NCI-H1092 (cell line): Measurements from ENCODE around the gene PIK3R5.

Experiments
- DNase-seq: peaks from one replicate; lab custom pipeline; 2025; lab: John Stamatoyannopoulos, UW

Gene PIK3R5

GRCh38 chr17:8875436-8875835 is 90.1 kb downstream of the PIK3R5 start:
- no peak for DNase-seq

GRCh38 chr17:8873801-8874715 is 91.4 kb downstream of the PIK3R5 start:
- DNase-seq, result no peak

GRCh38 chr17:8872705-8873435 is 92.6 kb downstream of the PIK3R5 start:
- no peak for DNase-seq

- DNase-seq, result no peak
Observed at GRCh38 chr17:8872036-8872704, 93.3 kb downstream of the PIK3R5 start.

GRCh38 chr17:8871081-8871581 is 94.4 kb downstream of the PIK3R5 start:
- DNase-seq, result no peak

GRCh38 chr17:8870406-8871040 is 95.0 kb downstream of the PIK3R5 start:
- no peak for DNase-seq

GRCh38 chr17:8869114-8869815 is 96.2 kb downstream of the PIK3R5 start:
- no peak for DNase-seq

GRCh38 chr17:8868529-8868951 is 97.0 kb downstream of the PIK3R5 start:
- no peak for DNase-seq

GRCh38 chr17:8868092-8868491 is 97.4 kb downstream of the PIK3R5 start:
- DNase-seq, result no peak

- no peak for DNase-seq
Observed at GRCh38 chr17:8867361-8867981, 98.0 kb downstream of the PIK3R5 start, which contains the start of gene PIK3R6. TSS of gene PIK3R6 (minus strand) at chr17:8867674. CDS start at chr17:8849794, 17,880 bp downstream.

- no peak for DNase-seq
Observed at GRCh38 chr17:8865811-8866210, 99.7 kb downstream of the PIK3R5 start.

GRCh38 chr17:8865385-8865784 is 100.1 kb downstream of the PIK3R5 start:
- DNase-seq, result no peak

- no peak for DNase-seq
Observed at GRCh38 chr17:8862213-8863056, 103.1 kb downstream of the PIK3R5 start.

GRCh38 chr17:8861495-8862181 is 103.9 kb downstream of the PIK3R5 start:
- DNase-seq, result no peak

- no peak for DNase-seq
Observed at GRCh38 chr17:8859804-8860430, 105.6 kb downstream of the PIK3R5 start.

- DNase-seq, result no peak
Observed at GRCh38 chr17:8859027-8859803, 106.3 kb downstream of the PIK3R5 start.

- no peak for DNase-seq
Observed at GRCh38 chr17:8857919-8858318, 107.6 kb downstream of the PIK3R5 start.
